ENCODE results near the gene IGF2BP2.

The IGF2BP2 gene

GRCh38 chr3:185730550-185730949 is 94.3 kb downstream of the IGF2BP2 start:
- no peaks in the 10 kb centered on the region for H3K36me3 ChIP-seq (ENCODE audit: insufficient read depth)
- no peak overlapping the region for H3K9ac ChIP-seq
- H3K27ac ChIP-seq, result no peak overlapping the region
- no peak overlapping the region for H3K4me3 ChIP-seq (IDR thresholded peaks at IDR 0.05; ENCODE audit: insufficient read depth, low read depth, low read length)
- no peak overlapping the region for H3K4me2 ChIP-seq
- no peak overlapping the region for H2AFZ ChIP-seq (ENCODE audit: low read depth)
- no peaks in the 10 kb centered on the region for H3K27me3 ChIP-seq (ENCODE audit: insufficient read depth, low read depth)
- H4K20me1 ChIP-seq (ENCODE audit: insufficient read depth), result no peaks in the 10 kb centered on the region
- no peaks in the 10 kb centered on the region for H3K79me2 ChIP-seq (ENCODE audit: insufficient read depth, low read depth)
- TF ChIP-seq CTCF (conservative IDR thresholded peaks at IDR 0.05; ENCODE audit: low read depth, low read length), result no peak
- H3K4me1 ChIP-seq (ENCODE audit: low read depth, poor library complexity, severe bottlenecking), result peaks cover 38% of the 10 kb centered on the region

- peaks cover 38% of the 10 kb centered on the region for H3K4me1 ChIP-seq (ENCODE audit: low read depth, poor library complexity, severe bottlenecking)
Measured at GRCh38 chr3:185729337-185730055, 95.3 kb downstream of the IGF2BP2 start.

GRCh38 chr3:185728630-185729336 is 96.1 kb downstream of the IGF2BP2 start:
- no peak overlapping the region for H3K27ac ChIP-seq
- no peaks in the 10 kb centered on the region for H3K79me2 ChIP-seq (ENCODE audit: insufficient read depth, low read depth)
- H3K4me1 ChIP-seq (ENCODE audit: low read depth, poor library complexity, severe bottlenecking), result peaks cover 38% of the 10 kb centered on the region
- no peak overlapping the region for H3K9ac ChIP-seq
- no peaks in the 10 kb centered on the region for H4K20me1 ChIP-seq (ENCODE audit: insufficient read depth)
- no peak overlapping the region for H2AFZ ChIP-seq (ENCODE audit: low read depth)
- no peaks in the 10 kb centered on the region for H3K27me3 ChIP-seq (ENCODE audit: insufficient read depth, low read depth)
- no peak for TF ChIP-seq CTCF (conservative IDR thresholded peaks at IDR 0.05; ENCODE audit: low read depth, low read length)
- no peaks in the 10 kb centered on the region for H3K36me3 ChIP-seq (ENCODE audit: insufficient read depth)
- no peak overlapping the region for H3K4me3 ChIP-seq (IDR thresholded peaks at IDR 0.05; ENCODE audit: insufficient read depth, low read depth, low read length)
- H3K4me2 ChIP-seq, result no peak overlapping the region

More at GRCh38 chr3:185729337-185730055, 95.3 kb downstream of the IGF2BP2 start:
- H3K4me2 ChIP-seq, result no peak overlapping the region
- no peaks in the 10 kb centered on the region for H3K36me3 ChIP-seq (ENCODE audit: insufficient read depth)
- no peaks in the 10 kb centered on the region for H3K79me2 ChIP-seq (ENCODE audit: insufficient read depth, low read depth)
- H2AFZ ChIP-seq (ENCODE audit: low read depth), result no peak overlapping the region
- TF ChIP-seq CTCF (conservative IDR thresholded peaks at IDR 0.05; ENCODE audit: low read depth, low read length), result no peak
- H3K9ac ChIP-seq, result no peak overlapping the region
- H3K27me3 ChIP-seq (ENCODE audit: insufficient read depth, low read depth), result no peaks in the 10 kb centered on the region
- no peak overlapping the region for H3K27ac ChIP-seq
- H4K20me1 ChIP-seq (ENCODE audit: insufficient read depth), result no peaks in the 10 kb centered on the region
- H3K4me3 ChIP-seq (IDR thresholded peaks at IDR 0.05; ENCODE audit: insufficient read depth, low read depth, low read length), result no peak overlapping the region

GRCh38 chr3:185727873-185728272 is 97.0 kb downstream of the IGF2BP2 start:
- H3K36me3 ChIP-seq (ENCODE audit: insufficient read depth), result no peaks in the 10 kb centered on the region
- no peak overlapping the region for H3K4me3 ChIP-seq (IDR thresholded peaks at IDR 0.05; ENCODE audit: insufficient read depth, low read depth, low read length)
- H3K27me3 ChIP-seq (ENCODE audit: insufficient read depth, low read depth), result no peaks in the 10 kb centered on the region
- peaks cover 33% of the 10 kb centered on the region for H3K4me1 ChIP-seq (ENCODE audit: low read depth, poor library complexity, severe bottlenecking)
- no peaks in the 10 kb centered on the region for H4K20me1 ChIP-seq (ENCODE audit: insufficient read depth)
- no peak overlapping the region for H3K4me2 ChIP-seq
- TF ChIP-seq CTCF (conservative IDR thresholded peaks at IDR 0.05; ENCODE audit: low read depth, low read length), result no peak
- H3K79me2 ChIP-seq (ENCODE audit: insufficient read depth, low read depth), result no peaks in the 10 kb centered on the region
- no peak overlapping the region for H2AFZ ChIP-seq (ENCODE audit: low read depth)
- H3K27ac ChIP-seq, result no peak overlapping the region
- no peak overlapping the region for H3K9ac ChIP-seq
